PFSK-1 (cell line): ENCODE results near the gene FBLN1.

Experiments used
- FOXP2 ChIP-seq: optimal IDR thresholded peaks from 2 replicates; pipeline ENCODE3; 2011; ENCODE audit warnings: borderline replicate concordance, control low read depth, inconsistent platforms; ENCODE audit not compliant: insufficient read depth; ENCODE audit errors: extremely low read length, extremely low read depth
- POLR2AphosphoS5 ChIP-seq: IDR thresholded peaks from 2 replicates; pipeline ENCODE4 v1.6.1; 2012; ENCODE audit warnings: low read depth, mild to moderate bottlenecking, control low read depth, low read length, moderate library complexity
- SIN3A ChIP-seq: IDR thresholded peaks from 2 replicates; pipeline ENCODE4 v1.6.1; 2012; ENCODE audit warnings: mild to moderate bottlenecking, low read length, moderate library complexity, borderline replicate concordance; ENCODE audit not compliant: insufficient read depth
- TAF1 ChIP-seq: IDR thresholded peaks from 2 replicates; pipeline ENCODE4 v1.6.1; 2012; ENCODE audit warnings: low read length, control low read depth, borderline replicate concordance; ENCODE audit not compliant: insufficient read depth
- TF ChIP-seq, protein P1 (sequence below), 2 experiments: IDR thresholded peaks; 2 replicates each; pipeline versions ENCODE4 v1.6.1 to v1.8.0; 2011 to 2012; ENCODE audit warnings: low read depth in 2 of 2, low read length in 2 of 2, control low read depth in 1 of 2, inconsistent platforms in 1 of 2, mild to moderate bottlenecking in 1 of 2, moderate library complexity in 1 of 2; ENCODE audit not compliant: insufficient read depth in 1 of 2

DNA sequence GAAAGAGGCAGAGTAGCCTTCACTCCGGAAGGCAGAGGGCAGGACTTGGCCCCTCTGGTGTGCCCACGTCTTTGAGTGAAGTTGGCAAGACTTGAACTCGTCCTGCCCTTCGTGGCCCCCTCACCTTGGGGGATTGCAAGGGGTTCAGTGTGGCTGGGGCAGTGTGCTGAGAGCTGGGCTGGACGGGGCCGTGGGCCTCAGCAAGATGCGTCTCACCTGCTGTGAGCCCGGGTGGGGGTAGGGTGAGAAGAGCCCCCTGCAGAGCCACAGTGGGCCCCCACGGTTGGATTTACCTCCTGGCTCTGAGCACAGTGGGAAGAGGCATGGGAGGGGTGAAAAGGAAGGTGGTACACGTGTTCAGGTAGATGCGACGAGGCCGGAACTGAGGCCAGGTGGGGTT lies 87.6 kb downstream of the FBLN1 start:
- TF ChIP-seq TAF1 (no peak), SIN3A (no peak), POLR2AphosphoS5 (no peak), FOXP2 (no peak)
- TF ChIP-seq, protein P1, sequence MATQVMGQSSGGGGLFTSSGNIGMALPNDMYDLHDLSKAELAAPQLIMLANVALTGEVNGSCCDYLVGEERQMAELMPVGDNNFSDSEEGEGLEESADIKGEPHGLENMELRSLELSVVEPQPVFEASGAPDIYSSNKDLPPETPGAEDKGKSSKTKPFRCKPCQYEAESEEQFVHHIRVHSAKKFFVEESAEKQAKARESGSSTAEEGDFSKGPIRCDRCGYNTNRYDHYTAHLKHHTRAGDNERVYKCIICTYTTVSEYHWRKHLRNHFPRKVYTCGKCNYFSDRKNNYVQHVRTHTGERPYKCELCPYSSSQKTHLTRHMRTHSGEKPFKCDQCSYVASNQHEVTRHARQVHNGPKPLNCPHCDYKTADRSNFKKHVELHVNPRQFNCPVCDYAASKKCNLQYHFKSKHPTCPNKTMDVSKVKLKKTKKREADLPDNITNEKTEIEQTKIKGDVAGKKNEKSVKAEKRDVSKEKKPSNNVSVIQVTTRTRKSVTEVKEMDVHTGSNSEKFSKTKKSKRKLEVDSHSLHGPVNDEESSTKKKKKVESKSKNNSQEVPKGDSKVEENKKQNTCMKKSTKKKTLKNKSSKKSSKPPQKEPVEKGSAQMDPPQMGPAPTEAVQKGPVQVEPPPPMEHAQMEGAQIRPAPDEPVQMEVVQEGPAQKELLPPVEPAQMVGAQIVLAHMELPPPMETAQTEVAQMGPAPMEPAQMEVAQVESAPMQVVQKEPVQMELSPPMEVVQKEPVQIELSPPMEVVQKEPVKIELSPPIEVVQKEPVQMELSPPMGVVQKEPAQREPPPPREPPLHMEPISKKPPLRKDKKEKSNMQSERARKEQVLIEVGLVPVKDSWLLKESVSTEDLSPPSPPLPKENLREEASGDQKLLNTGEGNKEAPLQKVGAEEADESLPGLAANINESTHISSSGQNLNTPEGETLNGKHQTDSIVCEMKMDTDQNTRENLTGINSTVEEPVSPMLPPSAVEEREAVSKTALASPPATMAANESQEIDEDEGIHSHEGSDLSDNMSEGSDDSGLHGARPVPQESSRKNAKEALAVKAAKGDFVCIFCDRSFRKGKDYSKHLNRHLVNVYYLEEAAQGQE (IDR thresholded peaks at IDR 0.05; ENCODE audit: insufficient read depth in 1 of 2, low read depth in 2 of 2, low read length in 2 of 2) = no peak
